HG03457 (cell line): ENCODE data around the gene P3R3URF.

ENCODE experiments used
- ATAC-seq: cut with Tn5 transposase; IDR thresholded peaks from one replicate; pipeline ENCODE4 v1.9.1; 2021; ENCODE audit warnings: moderate number of reproducible peaks; ENCODE audit not compliant: unreplicated experiment

Gene P3R3URF

DNA sequence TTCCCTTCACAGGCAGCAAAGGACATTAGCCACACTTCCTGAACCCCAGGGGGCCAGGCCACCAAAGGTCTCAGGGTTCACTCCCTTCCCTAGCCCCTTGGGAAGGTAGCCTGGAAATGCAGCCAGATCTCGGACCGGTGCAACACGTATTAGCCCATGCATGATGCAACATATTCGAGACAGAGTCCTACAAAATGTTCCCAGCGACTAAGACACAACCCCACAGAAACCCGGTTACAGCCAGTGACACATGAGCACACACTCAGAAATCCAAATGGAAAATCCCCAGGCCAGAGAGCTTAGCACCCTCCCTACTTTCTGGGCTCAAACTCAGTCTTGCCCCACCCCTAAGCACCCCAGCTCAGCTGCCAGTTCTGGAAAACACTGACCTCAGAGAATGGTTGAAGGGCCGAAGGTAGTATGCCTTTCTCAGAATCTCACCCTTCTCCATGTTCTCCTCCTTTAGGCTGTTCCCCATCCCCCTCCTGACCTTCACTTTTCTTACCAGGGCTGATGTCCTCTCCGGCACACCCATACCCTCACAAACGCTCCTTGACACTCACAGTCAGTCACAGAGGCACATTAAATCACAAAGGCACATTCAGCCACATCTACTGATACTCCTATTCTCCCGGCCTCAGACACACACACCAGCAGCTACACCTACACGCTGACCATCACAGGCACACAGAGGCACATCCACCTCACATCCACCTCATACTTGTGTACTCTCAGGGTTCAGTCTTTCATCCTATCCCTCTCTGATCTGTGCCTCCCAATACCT, 1.6 kb downstream of the P3R3URF start, which contains the start of gene TSPAN1:
TSPAN1 (plus strand) TSS at position 640 of the 784 bp plus-strand sequence. CDS start 6,021 bp downstream, outside the sequence.
- no peak for ATAC-seq

DNA sequence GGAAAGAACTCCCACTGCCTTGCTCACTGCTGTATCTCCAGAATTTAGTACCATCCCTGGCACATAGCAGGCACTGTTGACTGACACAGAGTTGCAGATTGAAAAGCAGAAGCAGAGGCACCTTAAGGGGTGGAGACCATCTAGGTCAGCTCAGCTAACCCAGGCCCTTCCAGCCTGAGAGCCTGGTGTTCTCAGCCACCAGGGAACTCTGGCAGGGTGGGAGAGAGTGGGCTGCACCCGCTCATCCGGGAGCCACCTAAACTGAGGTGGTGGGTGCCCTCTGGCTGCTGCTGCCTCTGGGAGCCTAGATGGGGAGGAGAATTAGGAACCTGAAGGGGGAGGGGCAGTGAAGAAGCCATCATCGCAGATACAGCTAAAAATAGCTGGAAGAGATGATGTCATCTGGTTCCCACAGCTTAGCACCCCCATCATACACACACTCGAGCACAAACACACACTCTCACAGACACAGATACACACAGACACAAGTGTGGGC, 2.9 kb downstream of the P3R3URF start:
- no peak for ATAC-seq

DNA sequence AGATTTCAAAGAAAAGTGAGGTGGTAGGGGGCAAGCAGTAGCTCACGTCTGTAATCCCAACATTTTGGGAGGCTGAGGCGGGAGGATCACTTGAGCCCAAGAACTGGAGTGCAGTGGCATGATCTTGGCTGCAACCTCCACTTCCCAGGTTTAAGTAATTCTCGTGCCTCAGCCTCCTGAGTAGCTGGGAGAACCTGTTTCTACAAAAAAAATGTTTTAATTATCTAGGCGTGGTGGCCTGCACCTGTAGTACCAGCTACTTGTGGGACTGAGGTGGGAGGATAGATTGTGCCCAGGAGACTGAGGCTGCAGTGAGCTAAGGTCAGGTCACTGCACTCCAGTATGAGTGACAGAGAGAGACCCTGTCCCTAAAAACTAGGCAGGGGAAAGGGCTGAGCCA, 4.0 kb downstream of the P3R3URF start:
- ATAC-seq, result no peak

DNA sequence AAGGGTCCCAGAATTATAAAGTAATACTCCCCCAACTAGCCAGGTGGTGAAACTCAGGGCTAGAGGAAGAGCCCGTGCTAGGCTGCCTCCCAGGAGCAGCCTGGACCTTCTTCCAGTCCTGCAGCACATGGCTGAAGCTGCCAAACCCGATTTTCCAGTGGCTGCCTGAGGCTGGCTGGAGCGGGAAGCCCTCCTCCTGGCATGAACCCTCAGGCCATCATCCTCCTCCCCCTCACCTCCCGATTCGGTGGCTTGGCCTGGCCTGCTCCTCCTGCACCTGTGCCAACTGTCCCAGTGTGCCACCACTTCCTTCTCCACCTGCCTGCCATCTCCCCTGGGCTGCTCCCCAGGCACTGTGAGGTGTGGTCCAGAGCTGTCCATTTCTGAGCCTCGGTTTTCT, 4.4 kb downstream of the P3R3URF start:
- ATAC-seq, result no peak

DNA sequence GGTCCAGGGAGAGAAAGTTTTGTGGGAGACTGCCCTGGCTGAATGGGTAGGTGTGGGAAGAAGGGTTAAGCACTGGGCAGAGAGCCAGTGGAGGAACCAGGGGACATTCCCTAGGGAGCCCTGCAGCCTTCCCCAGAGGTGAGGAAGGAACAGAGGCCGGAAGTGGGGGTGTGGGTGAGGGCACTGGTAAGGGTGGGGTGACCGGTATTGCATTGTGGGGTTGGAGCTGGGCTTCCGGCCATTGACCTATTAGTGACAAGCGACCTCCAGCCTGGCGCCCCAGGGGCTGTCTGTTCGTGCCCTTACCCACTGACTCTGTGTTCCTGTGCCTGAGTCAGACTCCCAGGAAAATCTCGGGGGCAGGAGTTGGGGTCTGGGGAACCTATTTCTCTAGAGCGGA, 4.9 kb downstream of the P3R3URF start:
- ATAC-seq, result no peak

DNA sequence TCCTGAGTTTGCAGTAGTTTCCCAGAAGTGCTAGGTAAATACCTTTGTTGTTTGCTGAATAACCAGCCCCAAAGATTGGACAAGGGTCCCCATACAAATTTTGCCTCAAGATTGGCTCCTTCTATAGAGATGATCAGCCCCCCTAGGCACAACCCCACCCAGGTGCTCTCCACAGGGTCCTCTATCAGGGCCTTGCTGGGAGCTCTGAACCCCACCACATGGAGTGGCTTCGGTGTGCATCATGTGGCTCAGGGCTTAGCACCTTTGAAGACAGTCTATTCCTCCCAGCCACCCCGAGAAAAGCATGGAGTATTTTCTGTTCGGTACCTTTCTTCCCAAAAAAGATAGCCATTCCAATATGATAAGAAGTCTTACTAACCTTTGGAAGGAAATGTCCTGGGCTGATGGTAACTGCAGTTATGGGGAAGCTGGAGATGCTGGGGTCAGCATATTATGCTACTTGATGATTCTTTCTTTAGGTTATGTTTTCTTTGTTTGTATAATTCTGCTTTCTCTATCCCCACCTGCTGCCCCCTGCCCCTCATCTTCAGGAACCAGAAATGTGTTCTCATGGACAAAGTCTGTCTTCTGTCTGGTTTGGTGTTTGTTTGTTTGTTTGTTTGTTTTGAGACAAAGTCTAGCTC, 6.4 kb downstream of the P3R3URF start:
- ATAC-seq, result no peak

DNA sequence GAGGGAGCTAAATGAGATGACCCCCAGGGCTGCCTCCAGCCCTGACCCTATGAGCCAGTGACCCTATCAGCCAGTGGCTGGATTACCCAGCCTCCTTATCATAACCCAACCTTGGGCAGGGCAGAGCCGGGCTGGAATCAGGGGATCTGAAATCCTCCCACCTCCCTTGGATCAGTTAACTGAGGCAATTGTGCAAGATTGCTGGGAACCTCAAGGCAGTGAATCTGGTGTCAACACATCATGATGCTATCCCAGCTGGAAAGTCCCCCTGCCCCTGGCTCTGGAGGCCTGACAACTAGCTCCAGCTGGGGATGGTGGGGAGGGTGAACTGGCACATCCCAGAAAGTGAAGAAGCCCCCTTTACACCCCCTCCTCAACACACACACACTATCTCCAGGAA, 7.8 kb downstream of the P3R3URF start:
- ATAC-seq, result no peak

DNA sequence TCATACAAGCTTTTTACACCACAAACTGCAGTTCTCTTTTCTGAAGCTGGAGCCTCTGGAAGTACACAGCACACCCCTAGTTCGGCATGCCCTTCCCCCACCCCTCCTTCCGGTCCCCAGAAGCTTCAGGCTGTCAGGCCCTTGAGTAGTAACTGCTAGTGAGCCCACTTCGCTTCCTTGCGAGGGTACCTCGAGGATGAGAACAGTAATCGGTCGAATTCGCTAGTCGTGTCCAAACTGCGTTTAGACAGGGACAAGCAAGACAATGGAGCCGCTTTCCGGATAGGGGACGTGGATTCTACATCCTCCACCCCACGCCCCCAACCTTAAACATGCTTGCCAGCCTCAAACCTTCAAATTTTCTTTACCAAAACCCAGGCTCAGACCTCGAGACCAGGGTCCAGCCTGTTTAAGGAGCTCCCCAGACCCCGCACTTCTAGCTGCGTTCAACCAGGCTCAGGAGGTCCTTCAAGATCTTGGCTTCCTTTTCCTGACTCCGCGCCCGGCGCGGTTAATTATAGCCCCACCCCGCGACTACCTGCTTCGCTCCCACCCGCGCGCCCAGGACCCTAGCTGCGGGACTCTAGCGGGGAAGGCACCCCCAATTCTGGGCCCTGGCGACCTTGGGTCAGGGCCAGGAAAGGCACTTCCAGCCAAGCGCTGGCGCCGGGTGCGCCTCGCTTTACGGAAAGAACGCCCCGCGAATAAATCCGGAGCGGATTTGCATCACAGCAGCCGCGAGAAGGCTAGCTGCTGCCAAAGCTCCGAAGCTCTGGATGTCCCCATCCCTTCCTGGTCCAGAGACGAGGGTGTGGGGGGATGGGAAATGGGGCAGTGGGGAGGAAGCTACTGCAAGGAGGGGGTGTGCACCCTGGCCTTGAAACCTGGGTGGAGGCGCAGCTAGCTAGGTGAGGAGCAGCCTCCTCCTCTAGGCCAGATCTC, 9.5 kb downstream of the P3R3URF start:
- no peak for ATAC-seq

DNA sequence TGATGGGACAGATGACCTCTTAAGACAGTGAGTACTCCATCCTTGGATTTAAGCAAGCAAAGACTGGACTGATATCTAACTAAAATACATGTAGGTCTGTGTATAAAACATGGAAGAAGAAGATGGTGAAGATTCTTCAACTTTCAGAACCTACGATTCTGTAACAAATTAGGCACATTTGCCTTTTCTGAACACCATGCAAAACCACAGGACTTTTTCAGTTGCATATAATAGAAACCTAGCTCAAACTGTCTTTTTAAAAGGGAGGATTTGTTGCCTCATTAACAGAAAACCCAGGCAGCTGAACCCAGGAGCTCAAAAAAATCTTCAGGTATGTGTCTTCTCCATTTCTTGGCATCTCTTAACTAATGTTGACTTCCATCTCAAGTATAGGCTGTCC, 16.1 kb downstream of the P3R3URF start:
- no peak for ATAC-seq

DNA sequence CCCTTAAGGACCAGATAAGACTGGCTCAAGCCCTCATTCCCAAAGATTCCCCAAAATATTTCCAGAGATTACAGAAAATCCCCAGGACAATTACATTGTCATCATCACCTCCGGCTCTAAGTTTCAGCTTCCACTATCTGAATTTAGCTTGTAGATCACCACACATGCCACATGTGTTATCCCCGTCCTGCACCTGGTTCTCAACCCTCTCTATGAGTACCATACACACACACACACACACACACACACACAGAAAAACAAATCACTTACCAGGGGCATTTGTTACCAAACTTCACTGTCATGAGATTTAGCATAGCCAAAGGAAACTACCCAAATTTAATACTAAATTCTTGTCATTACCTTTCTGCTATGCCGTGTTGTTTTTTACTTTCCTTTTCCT, 16.8 kb downstream of the P3R3URF start:
- ATAC-seq, result no peak

DNA sequence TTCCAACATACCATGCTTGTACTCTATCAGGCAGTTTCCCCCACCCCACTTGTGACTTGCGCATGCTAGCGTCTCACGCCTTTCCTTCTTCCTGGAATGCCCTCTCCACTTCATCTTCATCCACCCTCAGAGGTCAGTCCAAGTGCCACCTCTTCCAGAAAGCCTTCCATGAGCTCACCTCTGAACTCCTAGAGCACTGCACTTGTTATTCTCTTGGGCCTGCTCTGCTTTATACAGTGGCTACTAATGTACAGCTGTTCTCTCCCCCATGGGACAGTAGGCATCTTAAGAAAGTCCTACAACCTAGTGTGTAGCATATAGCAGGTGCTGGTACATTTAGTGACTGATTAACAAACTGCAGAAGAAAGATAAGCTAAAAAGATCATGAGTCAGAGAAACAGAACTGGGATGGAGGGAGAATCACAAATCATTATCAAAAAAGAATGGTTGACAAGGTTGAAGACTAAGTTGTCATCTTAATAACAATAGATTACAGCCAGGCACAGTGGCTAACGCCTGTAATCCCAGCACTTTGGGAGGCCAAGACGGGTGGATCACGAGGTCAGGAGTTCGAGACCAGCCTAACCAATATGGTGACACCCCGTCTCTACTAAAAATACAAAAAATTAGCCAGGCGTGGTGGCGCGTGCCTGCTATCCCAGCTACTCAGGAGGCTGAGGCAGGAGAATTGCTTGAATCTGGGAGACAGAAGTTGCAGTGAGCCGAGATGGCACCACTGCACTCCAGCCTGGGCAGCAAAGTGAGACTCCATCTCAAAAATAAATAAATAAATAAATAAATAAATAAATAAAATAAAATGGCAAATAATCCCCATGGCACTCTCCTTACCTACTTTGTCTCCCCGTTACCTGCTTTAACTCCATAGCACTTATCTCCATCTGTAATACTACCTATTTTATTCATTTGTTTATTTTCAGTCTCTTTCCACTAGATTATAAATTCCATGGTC, 17.7 kb downstream of the P3R3URF start:
- peak; percentile 53 for ATAC-seq

DNA sequence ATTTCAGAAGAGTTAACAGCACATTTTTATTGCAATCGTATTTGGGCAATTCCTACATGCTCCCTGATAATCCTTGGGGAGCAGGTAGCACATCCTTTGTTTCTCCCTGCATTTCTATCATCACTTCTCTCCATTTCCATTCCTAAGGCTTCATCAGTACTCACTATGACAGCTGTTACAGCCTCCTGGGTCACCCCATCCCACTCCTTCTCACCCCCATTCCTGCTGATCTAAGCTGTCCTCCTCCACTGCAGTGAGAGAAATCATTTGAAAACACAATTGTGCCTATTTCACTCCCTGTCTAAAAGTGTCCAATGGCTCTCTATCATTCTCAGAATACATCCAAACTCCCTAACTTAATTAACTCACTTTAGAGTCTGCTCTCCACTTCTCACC, 18.4 kb downstream of the P3R3URF start:
- ATAC-seq, result no peak

DNA sequence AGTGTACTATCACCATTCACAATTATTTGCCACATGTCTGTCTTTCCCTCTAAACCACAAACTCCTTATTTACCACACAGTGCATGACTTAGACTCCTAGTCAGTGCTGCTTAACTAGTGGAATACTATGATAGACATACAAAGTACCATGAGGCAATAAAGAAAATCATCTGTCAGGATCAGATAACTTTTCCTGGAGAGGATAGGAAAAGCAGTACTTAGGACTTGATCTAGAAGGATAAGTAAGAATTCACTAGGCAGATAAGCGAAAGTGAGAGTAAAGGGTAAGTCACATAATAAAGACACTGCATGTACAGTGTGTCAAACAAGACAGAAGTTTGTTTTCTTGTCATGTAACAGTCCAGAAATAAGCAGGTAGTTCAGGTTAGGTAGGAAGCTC, 22.6 kb downstream of the P3R3URF start:
- no peak for ATAC-seq

DNA sequence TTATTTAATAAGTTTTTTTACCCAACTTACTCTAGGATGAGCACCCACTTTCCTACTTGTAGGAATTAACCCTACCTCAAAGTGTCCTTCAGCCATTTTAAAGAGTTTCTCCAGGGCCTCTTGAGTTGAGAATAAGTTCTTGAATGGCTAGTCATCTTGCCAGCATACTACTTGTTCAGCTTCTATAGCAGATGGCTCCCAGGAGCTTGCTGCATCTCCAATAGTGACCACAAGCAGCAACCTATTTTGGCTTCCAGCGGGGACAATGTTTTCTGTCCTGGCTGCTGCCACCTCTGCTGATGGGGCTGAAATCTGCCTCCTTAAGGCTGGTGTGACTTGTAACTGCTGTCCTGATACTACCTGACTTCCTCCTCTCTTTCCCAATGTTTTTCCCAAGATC, 23.1 kb downstream of the P3R3URF start:
- ATAC-seq, result no peak

DNA sequence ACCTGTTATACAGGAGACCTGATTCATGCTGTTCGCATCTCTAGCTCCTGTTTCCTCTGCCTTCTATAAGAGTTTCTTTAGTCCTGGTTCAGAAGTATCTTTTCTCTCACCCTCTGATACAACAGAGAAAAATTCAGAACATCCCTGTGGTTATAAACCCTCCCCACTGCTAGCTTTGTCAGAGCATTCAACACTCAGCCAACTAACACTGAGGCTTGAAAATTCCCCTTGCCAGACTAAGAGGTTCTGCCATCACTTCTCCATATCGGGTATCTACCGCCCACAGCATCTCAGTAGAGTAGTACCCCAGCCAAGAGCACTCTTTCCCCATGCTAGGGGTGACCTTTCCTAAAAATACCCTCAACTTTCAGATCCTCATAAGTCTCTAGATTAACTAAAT, 24.3 kb downstream of the P3R3URF start:
- ATAC-seq, result no peak

DNA sequence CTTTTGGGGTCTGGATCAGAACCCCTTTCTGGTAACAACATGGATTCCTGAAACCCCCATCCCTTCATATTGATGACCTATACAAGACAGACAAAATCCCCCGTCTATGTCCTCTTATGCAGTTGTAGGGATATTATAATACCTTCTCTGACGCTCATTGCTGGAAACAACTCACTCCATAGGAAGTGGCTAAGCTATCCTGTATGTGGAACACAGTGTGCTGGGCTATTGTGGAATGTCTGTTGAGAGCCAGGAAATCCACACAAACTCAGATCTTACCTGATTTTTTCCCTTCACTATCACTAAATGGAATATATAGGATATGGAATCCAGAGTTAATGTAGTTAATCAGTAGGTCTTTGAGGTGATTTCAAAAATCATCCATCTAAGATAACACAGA, 26.2 kb downstream of the P3R3URF start:
- no peak for ATAC-seq

DNA sequence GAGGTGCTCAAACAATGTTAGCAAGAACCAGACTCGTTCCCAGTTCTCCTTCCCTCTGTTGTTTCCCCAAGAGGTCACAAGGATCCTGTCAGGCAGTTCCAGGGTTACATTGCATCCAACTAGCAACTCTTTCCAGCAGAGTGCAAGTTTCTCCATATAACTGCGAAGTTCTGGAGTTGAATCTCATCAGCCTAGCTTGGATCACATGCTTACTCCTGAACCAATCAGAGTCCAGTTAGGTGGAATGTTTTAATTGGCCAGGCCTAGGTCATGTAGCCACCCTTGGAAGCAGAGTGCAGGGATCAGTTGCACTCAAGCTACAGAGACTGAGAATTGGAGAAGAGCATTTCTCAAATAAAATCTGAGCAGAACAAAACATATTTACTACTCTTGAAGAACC, 28.0 kb downstream of the P3R3URF start:
- ATAC-seq, result no peak

DNA sequence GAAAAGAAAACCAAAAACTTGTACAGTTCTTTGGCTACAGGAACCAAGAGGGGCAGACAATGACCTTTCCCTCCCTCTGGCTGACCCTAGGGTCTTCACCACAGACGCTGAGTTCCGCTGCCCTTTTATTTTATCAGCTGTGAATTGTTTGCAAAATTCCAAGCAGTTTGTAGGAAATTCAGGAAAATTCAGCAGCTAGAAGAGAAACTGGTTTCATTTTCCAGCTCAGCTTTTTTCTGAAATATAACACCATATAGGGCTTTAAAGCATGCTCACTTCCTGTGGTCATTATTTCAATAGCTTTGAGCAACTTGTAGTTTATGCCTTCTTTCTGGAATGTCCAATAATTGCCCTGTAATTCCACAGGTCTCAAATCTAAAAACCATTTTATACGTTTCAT, 38.4 kb downstream of the P3R3URF start:
- no peak for ATAC-seq

DNA sequence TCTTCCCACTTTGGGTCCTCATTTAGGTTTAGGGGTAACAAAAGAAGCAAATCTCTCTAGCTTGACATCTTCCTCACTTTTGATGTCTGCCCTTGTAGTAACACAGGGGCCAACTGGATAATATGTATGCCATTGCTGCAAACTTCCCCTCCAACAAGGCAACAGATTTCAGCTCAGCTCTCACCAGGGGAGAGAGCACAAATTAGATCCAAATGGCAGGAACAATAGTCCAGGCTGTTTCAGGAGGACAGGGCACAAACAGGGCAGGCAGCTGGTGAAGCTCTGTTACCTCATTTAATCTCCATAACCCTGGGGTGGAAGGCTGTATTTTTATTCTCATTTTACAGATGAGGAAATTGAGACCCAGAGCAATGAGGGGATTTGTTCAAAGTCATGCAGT, 39.6 kb downstream of the P3R3URF start:
- no peak for ATAC-seq

DNA sequence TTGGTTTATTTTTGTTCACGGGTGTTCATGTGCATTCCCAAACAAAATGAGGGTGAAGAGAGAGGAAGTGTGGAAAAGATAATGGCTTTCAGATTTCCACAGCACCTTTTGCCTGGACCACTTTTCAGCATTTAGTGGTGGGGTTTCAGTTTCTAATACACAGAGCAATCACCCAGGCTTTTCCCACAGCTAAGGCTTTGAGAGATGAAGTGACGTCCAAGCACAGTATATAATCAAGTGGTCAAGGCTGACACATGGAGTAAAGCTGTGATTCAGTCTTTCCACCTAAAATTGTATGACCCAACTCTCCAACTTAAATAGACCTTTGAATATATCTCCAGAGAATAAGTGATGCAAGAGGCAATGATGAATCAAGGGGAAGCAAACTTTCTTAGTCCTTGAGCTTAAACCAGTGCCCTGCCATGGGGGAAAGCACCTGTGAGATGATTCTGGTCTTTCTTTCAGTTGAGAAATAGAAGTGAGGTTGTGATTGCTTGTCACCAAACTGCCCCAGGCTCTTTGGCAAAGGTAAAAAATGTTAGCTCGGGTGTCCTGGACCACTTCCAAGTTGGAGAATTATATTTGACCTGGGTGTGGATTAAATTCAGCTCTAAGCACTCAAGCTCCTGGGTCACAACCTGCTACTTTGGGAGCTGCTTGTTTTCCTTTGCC, 41.5 kb downstream of the P3R3URF start:
- ATAC-seq, result no peak
